Astrocyte (in vitro differentiated cells and primary cell): ENCODE results near the gene ARMH1. TPM values are rescaled to one million over a fixed set of nuclear protein-coding genes. Genes with fewer than 3 reads are reported as not detected.

Source experiments
- total RNA-seq: library from RNA; stranded (reverse); gene quantifications from 2 replicates; pipeline ENCODE4 v1.2.1, GENCODE V29; 2021

Gene ARMH1
- total RNA-seq, 1 donor from 2014 or later = 2.5 TPM

Other genes starting within 250 kb of the ARMH1 start
- gene TMEM53, start 233 bp upstream of the ARMH1 start, total RNA-seq = 5.8 and 7.3 TPM in 2 replicates
- gene RNU5D-1, start 56.5 kb downstream of the ARMH1 start, total RNA-seq = not detected in 2 replicates
- 1.9 and 3.2 TPM in 2 replicates for gene KIF2C, start 65.1 kb downstream of the ARMH1 start, total RNA-seq
- gene RPS8, start 100.8 kb downstream of the ARMH1 start, total RNA-seq = 1,108 and 1,187 TPM in 2 replicates
- gene BEST4, start 113.5 kb downstream of the ARMH1 start, total RNA-seq = 0.26 TPM in 1 of 2 replicates, not detected in the other
- gene PLK3, start 125.7 kb downstream of the ARMH1 start, total RNA-seq = 62.0 and 66.4 TPM in 2 replicates
- gene DYNLT4, start 132.6 kb downstream of the ARMH1 start, total RNA-seq = 0.50 and 0.53 TPM in 2 replicates
- gene BTBD19, start 133.8 kb downstream of the ARMH1 start, total RNA-seq = 30.3 and 30.6 TPM in 2 replicates
- 0.65 and 0.89 TPM in 2 replicates for gene PTCH2, start 168.5 kb downstream of the ARMH1 start, total RNA-seq